Kidney epithelial cell (primary cell): ENCODE data around the gene SPIN1. TPM values are rescaled to one million over a fixed set of nuclear protein-coding genes. Genes with fewer than 3 reads are reported as not detected.

Experiments
- DNase-seq: peaks from one replicate; pipeline ENCODE4 v3.0.0-alpha.2; 2010; ENCODE audit warnings: low read depth
- H3K27me3 ChIP-seq: 2 replicates; pipeline ENCODE4 v1.6.0; 2011; ENCODE audit warnings: low read length; ENCODE audit not compliant: control insufficient read depth, insufficient read depth
- H3K36me3 ChIP-seq: 2 replicates; pipeline ENCODE4 v1.5.1; 2011; ENCODE audit warnings: low read length; ENCODE audit not compliant: control insufficient read depth, insufficient read depth
- H3K4me3 ChIP-seq: 2 replicates; pipeline ENCODE4 v1.5.1; 2011; ENCODE audit warnings: low read depth, mild to moderate bottlenecking, control low read depth, low read length
- total RNA-seq: library from RNA; depleted of rRNA; stranded (reverse); fragments of >200 nt; gene quantifications from 2 replicates; pipeline ENCODE4 v1.2.3, GENCODE V29; 2015
- TF ChIP-seq, protein P1 (sequence below): IDR thresholded peaks from 2 replicates; pipeline ENCODE4 v1.5.1; 2011; ENCODE audit warnings: mild to moderate bottlenecking, moderate library complexity, low read length, control low read depth, inconsistent platforms; ENCODE audit not compliant: insufficient read depth, poor library complexity, severe bottlenecking

The SPIN1 gene
- total RNA-seq, 1 donor from 2014 or later = 93.0 TPM

DNA sequence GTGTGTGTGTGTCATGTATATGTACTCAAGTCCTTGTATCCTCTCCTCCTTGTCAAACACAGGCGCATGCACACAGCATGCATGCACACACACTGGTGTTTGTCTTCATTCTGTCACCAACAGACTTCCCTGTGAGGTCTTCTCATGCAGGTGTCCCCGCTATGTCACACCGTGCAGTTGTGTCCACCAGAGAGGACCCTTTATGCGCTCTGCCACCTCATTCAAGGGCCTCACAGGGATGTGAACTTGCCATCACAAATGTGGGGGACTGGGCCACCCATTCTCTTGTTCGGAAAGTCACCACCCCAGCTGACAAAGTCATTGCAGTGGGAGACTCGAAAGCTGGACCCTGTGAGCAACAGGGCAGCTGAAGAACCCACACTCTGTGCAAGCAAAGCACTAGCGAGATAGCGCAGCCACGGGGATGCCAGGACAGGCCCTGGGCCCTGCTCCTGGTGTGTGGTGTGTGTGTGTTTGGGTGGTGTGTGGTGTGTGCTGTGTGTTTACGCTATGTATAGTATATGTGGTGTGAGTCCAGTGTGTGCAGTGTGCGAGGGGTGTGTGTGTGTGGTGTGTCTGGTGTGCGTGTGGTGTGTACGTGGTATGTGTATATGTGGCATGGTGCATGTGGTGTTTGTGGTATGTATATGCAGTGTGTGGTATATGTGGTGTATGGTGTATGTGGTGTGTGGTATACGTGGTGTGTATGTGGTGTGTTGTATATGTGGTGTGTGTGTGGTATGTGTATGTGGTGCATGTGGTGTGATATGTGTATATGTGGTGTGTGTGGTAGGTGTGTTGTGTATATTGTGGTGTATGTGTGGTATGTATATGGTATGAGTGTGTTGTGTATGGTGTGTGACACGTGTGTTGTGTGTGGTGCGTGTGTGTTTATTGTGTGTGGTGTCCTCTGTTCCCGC is 115.9 kb downstream of the SPIN1 start:
- TF ChIP-seq, protein P1, sequence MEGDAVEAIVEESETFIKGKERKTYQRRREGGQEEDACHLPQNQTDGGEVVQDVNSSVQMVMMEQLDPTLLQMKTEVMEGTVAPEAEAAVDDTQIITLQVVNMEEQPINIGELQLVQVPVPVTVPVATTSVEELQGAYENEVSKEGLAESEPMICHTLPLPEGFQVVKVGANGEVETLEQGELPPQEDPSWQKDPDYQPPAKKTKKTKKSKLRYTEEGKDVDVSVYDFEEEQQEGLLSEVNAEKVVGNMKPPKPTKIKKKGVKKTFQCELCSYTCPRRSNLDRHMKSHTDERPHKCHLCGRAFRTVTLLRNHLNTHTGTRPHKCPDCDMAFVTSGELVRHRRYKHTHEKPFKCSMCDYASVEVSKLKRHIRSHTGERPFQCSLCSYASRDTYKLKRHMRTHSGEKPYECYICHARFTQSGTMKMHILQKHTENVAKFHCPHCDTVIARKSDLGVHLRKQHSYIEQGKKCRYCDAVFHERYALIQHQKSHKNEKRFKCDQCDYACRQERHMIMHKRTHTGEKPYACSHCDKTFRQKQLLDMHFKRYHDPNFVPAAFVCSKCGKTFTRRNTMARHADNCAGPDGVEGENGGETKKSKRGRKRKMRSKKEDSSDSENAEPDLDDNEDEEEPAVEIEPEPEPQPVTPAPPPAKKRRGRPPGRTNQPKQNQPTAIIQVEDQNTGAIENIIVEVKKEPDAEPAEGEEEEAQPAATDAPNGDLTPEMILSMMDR = no peak
- Histone ChIP-seq H3K4me3 (no peak overlapping the region), H3K27me3 (no peaks in the 10 kb centered on the region), H3K36me3 (no peaks in the 10 kb centered on the region)
- no peak for DNase-seq

- TF ChIP-seq, protein P1 = no peak
- DNase-seq = no peak
- Histone ChIP-seq H3K4me3 (no peak overlapping the region), H3K27me3 (no peaks in the 10 kb centered on the region), H3K36me3 (no peaks in the 10 kb centered on the region)
Observed at GRCh38 chr9:88508326-88508725, 120.1 kb downstream of the SPIN1 start.

DNA sequence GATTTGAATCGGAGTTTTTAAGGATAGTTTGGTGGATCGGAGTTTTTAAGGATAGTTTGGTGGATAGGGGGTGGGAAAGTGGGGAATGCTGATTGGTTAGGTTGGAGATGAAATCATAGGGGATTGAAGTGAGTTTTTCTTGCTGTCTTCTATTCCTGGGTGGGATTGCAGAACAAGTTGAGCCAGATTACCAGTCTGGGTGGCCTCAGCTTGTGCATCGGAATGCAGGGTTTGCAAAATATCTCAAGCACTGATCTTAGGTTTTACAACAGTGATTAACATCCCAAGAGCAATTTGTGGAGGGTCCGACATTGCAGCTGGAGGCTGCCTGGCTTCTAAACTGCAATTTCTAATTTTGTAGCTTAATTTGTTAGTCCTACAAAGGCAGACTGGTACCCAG is 123.7 kb downstream of the SPIN1 start:
- DNase-seq = no peak
- Histone ChIP-seq H3K36me3 (no peaks in the 10 kb centered on the region), H3K4me3 (no peak overlapping the region), H3K27me3 (no peaks in the 10 kb centered on the region)
- TF ChIP-seq, protein P1 = no peak

DNA sequence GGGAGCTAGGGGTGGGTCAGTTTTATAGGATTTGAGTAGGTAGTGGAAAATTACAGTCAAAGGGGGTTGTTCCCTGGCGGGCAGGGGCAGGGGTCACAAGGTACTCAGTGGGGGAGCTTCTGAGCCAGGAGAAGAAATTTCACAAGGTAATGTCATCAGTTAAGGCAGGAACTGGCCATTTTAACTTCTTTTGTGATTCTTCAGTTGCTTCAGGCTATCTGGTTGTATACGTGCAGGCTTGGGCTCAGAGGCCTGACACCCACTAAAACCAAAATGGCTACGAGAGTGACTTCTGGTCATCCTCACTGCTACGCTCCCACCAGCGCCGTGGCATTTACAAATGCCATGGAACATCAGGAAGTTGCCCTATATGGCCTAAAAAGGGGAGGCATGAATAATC is 126.0 kb downstream of the SPIN1 start:
- TF ChIP-seq, protein P1 = no peak
- Histone ChIP-seq H3K36me3 (no peaks in the 10 kb centered on the region), H3K27me3 (no peaks in the 10 kb centered on the region)

GRCh38 chr9:88521308-88521707 is 133.1 kb downstream of the SPIN1 start:
- H3K27me3 ChIP-seq = no peaks in the 10 kb centered on the region
- no peak for DNase-seq
- TF ChIP-seq, protein P1 = no peak
- no peaks in the 10 kb centered on the region for H3K36me3 ChIP-seq
- no peak overlapping the region for H3K4me3 ChIP-seq

More for the DNA sequence above, 126.0 kb downstream of the SPIN1 start:
- no peak overlapping the region for H3K4me3 ChIP-seq
- DNase-seq = no peak

DNA sequence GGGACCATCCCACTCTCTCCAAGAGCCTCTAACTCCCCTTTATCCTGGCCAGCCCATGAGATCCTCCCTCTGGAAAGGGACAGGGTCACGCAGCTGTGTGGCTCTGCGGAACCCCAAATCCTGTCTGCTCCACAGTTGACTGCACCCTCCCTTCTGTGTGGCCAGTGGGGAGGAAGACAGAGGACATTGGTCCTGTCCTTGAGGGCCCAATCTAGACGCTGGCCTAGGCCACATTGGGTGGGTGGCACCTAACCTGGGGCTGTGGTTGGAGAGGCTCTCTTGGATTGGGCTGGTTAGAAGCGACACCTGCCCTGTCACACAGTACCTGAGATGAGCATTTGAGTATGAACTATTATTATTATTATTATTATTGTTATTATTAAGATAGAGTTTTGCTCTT is 134.1 kb downstream of the SPIN1 start:
- H3K27me3 ChIP-seq = no peaks in the 10 kb centered on the region
- DNase-seq = no peak
- H3K4me3 ChIP-seq = no peak overlapping the region
- no peaks in the 10 kb centered on the region for H3K36me3 ChIP-seq
- TF ChIP-seq, protein P1 = no peak
